HG03066 (cell line): ENCODE measurements around the gene RAD9B.
"Not testable (repeated sequence)": the region's sequence is repeated elsewhere in the genome, so short reads cannot be mapped to it uniquely, and the experiment has no call there.

Source experiments
- ATAC-seq: cut with Tn5 transposase; IDR thresholded peaks from one replicate; pipeline ENCODE4 v1.9.1; 2021; ENCODE audit warnings: low read depth; ENCODE audit not compliant: unreplicated experiment

Gene RAD9B

GRCh38 chr12:110520876-110521712, 19.0 kb downstream of the RAD9B start:
- not testable (repeated sequence) for ATAC-seq

DNA sequence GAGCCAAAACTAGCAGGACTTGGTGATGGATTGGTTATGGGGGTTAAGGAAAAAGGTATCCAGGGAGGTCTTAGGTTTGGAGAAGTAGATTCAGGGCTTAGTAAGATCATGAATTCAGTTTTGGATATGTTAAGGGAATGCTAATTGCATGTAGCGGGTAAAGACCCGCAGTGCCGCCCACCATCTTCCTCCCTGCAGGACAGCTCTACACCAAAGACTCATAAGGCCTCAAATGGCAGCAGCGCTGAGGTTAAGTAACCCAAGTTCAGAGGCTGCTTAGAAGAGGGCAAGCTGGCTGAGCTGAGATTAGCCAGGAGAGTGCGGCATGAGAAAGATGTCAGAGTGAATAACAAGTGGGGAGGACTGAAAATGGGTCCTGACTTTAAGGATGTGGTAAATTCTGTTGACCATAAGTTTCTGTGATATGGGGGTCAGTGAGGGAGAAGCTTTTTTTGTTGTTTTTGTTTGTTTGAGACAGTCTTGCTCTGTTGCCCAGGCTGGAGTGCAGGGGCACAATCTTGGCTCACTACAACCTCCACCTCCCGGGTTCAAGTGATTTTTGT, 26.2 kb downstream of the RAD9B start:
- ATAC-seq, result no peak

GRCh38 chr12:110530511-110530910, 28.4 kb downstream of the RAD9B start:
- ATAC-seq, result no peak

- peak; percentile 82 for ATAC-seq
Observed at GRCh38 chr12:110531741-110532333, 29.7 kb downstream of the RAD9B start.

GRCh38 chr12:110532644-110533043, 30.5 kb downstream of the RAD9B start:
- no peak for ATAC-seq

- ATAC-seq, result no peak
Observed at GRCh38 chr12:110533607-110534006, 31.5 kb downstream of the RAD9B start.

- ATAC-seq, result no peak
Observed at GRCh38 chr12:110534811-110535210, 32.7 kb downstream of the RAD9B start.

- ATAC-seq, result no peak
Observed at GRCh38 chr12:110536834-110537604, 34.9 kb downstream of the RAD9B start.

DNA sequence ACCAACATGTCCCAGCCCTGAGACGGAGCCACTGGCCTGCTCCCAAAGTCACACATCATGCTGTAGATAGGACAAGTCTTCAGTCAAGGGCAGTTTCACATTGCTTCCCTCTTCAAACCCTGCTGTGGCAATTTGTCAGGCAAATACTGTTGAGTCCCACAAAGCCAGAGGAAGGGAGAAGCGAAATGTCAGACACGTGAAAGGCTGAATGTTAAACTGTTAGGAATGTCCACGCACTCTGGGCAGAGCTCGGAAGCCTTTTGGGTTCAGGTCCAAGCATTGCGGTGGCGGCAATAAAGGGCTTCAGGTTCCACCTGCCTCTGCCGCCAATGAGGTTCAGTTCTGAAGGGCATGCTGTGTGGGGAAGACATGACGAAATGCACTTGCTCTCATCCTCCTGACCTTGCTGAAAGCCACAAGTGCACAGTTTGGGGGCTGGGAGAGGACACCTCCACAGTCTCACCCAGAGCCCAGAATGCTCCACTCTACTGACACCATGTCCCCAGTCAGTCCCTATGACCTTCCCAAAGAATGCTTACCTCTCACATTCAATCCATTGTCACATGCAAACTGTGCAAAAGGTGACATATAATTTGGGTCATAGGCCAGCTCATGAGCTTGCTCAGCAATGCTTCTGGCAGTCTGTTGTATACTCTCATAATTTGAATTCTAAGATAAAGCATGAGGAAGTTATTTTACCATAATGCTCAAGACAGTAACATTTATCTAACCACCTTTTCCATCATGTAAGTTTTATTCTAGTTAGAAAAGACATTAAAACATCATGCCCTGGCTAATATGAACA, 35.7 kb downstream of the RAD9B start:
- ATAC-seq, result no peak

DNA sequence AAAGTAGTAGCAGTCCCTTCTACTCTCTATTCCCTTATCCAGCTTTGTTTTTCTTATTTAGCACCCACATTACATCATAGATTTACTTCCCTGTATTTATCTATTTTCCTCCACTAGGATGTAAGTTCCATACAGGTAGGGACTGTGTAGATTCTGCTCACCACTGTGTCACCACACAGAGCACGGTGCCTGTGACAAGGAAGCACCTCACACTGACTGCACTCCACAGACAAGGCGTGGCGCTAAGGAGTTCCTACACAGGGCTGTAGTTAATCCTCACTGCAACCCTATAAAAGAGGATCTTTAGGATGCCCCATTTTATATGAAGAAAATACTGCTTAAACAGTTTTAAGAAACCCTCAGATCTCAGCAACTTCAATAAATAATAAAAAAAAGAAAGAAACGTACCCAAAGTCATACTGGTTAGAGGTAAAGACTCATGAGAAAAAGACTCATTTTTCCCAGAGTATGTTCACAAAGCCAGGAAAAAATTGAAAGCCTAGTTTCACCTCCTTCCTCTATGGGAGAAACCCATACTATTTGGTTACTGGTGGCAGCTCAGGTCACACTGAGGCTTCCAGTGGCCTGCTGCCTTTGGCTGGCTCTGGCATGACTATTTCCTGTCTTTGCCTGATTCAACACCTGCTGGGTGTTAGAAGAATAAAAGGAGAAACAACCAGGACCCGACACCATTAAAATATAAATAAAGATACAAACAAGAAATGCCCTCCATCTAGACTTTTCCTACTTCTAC, 36.9 kb downstream of the RAD9B start:
- ATAC-seq, result no peak

DNA sequence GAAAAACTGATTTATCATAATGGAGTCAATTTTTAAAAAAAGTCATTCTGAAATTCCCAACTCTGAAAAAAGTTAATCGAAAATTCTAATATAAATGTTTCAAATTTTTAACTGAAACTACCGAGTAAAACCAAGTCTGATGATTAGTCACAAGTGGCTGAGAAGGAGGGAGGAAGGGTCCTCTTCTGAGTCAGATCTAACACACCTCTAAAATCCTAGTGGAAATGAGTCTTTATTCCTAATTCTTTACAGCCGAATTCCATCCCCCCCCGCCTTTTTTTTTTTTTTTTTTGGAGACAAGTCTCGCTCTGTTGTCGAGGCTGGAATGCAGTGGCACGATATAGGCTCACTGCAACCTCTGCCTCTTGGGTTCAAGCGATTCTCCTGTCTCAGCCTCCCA, 37.9 kb downstream of the RAD9B start:
- ATAC-seq, result no peak

GRCh38 chr12:110543252-110543959, 41.3 kb downstream of the RAD9B start:
- peak; percentile 61 for ATAC-seq

- ATAC-seq, result no peak
Observed at GRCh38 chr12:110543965-110544364, 41.8 kb downstream of the RAD9B start.

GRCh38 chr12:110545259-110545658, 43.1 kb downstream of the RAD9B start:
- ATAC-seq, result not testable (repeated sequence)

DNA sequence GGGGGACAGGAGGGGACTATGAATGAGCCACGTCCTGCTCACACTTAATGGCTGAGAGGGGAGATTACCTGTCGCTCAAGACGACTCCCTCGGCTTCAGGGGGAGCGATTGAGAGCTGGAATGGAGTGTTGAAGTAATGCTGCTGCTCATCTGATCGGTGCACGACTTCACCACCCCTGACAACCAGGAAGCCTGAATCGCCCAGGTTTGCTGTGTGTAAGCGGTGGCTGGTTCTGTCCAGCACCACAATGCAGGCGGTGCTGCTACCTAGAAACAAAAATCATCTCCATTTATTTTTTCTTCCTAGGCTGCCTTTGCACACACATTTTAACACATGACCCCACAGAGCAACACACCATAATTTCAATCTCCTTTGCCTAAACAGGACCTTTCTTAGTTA, 43.7 kb downstream of the RAD9B start:
- ATAC-seq, result no peak

DNA sequence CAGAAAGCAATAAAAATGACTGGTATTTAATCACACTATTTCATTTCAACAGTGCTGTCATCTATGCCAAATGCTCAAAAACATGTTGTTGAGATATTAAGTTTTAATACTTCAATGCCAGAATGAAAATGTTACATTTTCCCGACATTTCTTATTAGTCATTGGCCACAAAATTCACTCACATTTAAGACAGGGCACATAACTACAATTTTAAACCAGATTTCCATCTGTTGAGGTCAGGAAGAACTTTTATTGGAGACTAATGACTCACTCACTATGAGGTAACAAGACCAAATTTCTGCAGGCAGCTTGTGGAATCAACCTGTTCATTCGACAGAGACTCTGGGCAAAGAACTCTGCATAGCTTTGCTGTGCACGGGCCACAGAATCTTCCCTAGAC, 44.2 kb downstream of the RAD9B start:
- no peak for ATAC-seq

DNA sequence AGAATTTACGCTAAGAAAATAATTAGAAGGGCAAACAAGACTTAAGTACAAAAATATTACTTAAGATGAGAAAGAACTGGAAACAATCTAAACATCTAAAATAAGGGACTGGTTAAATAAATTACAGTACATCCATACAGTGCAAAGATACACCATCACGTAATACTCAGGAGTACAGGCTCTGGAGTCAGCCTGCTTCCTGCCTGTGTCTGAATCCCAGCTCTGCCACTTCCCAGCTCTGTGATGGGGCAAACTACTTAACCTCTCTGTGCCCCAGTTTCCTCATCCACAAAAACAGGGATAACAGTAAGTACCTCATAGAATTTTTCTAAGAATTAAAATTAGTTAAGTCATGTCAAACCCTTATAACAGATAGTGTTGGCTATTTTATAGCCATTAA, 45.0 kb downstream of the RAD9B start:
- no peak for ATAC-seq

- ATAC-seq, result no peak
Observed at GRCh38 chr12:110548678-110549077, 46.5 kb downstream of the RAD9B start.

DNA sequence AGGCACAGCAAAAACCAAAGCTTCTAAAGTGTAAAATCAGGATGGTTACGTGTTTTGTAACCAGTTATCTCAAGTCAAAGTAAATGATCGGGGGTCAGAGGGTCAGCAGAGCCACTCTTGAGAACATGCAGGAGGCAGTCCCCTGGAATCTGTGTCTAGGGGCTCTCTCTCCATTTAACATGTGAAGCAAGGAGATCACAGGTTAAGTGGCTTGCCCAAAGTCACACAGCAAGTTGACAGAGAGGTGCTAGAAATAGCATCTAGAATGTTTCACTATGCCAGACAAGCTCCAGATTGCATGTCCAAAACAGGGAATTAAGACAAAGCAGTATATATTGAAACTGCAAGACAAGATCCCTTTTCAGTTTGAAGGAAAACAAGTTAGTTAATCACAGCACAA, 47.6 kb downstream of the RAD9B start:
- ATAC-seq, result no peak
